ENCODE results near the gene ANKRD52.

ANKRD52 gene

DNA sequence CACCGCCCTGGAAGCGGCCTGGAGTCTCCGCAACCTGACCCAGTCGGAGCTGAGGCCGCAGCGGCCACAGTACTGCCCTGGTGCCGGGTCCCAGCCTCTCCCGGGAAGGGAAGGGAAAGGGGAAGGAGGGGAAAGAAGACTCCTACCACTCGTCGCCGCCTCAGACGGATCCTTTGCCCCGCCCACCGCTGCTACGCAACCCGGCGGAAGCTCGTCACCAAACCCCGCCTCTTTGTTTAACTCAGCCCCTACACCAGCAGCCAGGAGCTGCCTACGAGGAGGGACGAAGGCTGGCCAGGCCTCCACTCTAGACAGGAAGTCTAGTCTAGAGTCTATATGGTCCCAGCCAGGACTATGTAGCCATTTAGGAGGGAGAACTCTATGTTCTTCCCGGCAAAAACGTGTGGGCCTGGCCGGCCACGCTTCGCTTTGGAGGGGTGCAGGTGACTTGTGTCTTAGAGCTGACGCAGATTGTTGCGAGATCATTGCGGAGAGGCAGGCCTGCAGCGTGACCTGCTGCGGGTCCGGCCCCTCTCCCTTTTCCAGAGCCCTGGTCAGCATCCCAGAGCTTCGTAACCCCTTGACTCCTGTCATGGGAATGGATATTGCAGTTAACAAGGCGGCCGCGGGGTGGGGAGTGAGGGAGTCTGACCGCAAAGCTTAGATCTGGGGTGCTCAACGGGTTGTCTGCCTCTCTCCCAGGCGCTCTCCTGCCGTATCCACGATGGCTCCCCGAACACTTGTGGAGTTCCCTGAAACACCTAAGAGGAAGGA lies 36.2 kb downstream of the ANKRD52 start, which contains the start of gene RNF41:
RNF41 (minus strand) TSS at position 166 of the 774 bp plus-strand sequence. CDS start 7,875 bp downstream, outside the sequence.
- H3K27me3 ChIP-seq (ENCODE audit: insufficient read depth, poor library complexity, severe bottlenecking): no peaks in the 10 kb centered on the region
- peak within 1 kb of the TSS; percentile 92 for H3K27ac ChIP-seq (replicated peaks)
- H3K4me3 ChIP-seq (replicated peaks; ENCODE audit: insufficient read depth, low read length): peak within 1 kb of the TSS; percentile 94
- TF ChIP-seq GABPA (IDR thresholded peaks at IDR 0.05; ENCODE audit: low read depth) (peak; percentile 63), POLR2AphosphoS5 (IDR thresholded peaks at IDR 0.05; ENCODE audit: low read depth) (peak; percentile 87), SPI1 (IDR thresholded peaks at IDR 0.05; ENCODE audit: borderline replicate concordance, low read depth) (peak; percentile 69; the same call in 1 of the 2 replicates)
- TF ChIP-seq, protein P1, sequence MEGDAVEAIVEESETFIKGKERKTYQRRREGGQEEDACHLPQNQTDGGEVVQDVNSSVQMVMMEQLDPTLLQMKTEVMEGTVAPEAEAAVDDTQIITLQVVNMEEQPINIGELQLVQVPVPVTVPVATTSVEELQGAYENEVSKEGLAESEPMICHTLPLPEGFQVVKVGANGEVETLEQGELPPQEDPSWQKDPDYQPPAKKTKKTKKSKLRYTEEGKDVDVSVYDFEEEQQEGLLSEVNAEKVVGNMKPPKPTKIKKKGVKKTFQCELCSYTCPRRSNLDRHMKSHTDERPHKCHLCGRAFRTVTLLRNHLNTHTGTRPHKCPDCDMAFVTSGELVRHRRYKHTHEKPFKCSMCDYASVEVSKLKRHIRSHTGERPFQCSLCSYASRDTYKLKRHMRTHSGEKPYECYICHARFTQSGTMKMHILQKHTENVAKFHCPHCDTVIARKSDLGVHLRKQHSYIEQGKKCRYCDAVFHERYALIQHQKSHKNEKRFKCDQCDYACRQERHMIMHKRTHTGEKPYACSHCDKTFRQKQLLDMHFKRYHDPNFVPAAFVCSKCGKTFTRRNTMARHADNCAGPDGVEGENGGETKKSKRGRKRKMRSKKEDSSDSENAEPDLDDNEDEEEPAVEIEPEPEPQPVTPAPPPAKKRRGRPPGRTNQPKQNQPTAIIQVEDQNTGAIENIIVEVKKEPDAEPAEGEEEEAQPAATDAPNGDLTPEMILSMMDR (IDR thresholded peaks at IDR 0.05; ENCODE audit: insufficient read depth, low read length): no peak
- TF ChIP-seq, protein P2, sequence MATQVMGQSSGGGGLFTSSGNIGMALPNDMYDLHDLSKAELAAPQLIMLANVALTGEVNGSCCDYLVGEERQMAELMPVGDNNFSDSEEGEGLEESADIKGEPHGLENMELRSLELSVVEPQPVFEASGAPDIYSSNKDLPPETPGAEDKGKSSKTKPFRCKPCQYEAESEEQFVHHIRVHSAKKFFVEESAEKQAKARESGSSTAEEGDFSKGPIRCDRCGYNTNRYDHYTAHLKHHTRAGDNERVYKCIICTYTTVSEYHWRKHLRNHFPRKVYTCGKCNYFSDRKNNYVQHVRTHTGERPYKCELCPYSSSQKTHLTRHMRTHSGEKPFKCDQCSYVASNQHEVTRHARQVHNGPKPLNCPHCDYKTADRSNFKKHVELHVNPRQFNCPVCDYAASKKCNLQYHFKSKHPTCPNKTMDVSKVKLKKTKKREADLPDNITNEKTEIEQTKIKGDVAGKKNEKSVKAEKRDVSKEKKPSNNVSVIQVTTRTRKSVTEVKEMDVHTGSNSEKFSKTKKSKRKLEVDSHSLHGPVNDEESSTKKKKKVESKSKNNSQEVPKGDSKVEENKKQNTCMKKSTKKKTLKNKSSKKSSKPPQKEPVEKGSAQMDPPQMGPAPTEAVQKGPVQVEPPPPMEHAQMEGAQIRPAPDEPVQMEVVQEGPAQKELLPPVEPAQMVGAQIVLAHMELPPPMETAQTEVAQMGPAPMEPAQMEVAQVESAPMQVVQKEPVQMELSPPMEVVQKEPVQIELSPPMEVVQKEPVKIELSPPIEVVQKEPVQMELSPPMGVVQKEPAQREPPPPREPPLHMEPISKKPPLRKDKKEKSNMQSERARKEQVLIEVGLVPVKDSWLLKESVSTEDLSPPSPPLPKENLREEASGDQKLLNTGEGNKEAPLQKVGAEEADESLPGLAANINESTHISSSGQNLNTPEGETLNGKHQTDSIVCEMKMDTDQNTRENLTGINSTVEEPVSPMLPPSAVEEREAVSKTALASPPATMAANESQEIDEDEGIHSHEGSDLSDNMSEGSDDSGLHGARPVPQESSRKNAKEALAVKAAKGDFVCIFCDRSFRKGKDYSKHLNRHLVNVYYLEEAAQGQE (IDR thresholded peaks at IDR 0.05; ENCODE audit: insufficient replicate concordance, low read depth): no peak
- peak; percentile 97 for DNase-seq (ENCODE audit: low read depth in 1 of 2, low spot score in 1 of 2)

DNA sequence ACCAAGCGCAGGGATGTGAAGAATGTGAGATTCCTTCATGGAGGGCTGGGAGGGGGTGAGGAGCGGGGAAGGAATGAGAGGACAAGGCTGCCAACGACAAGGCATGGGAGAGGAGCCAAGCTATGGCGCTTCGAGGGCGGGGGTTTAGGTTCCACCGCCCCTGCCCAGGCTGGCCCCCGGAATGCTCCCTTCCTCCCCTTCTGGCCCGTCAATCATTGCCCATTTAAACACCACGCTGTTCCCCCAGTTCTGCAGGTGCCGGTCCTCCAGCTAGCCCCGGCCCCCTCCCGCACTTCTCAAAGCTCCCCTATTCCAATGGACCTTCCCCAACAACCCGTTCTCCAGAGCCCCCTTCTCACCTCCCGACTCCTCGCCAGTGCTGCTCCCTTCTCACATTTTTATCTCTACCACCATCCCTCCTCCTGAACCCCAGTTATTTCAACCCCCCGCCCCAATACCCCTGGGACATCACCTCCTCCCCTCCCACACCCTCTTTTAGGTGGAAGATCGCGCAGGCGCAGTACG lies 36.9 kb downstream of the ANKRD52 start:
- TF ChIP-seq GABPA (IDR thresholded peaks at IDR 0.05; ENCODE audit: low read depth) (no peak), POLR2AphosphoS5 (IDR thresholded peaks at IDR 0.05; ENCODE audit: low read depth) (no peak), SPI1 (IDR thresholded peaks at IDR 0.05; ENCODE audit: borderline replicate concordance, low read depth) (no peak)
- TF ChIP-seq, protein P2 (IDR thresholded peaks at IDR 0.05; ENCODE audit: insufficient replicate concordance, low read depth): no peak
- TF ChIP-seq, protein P1 (IDR thresholded peaks at IDR 0.05; ENCODE audit: insufficient read depth, low read length): no peak
- DNase-seq (ENCODE audit: low read depth in 1 of 2, low spot score in 1 of 2): no peak
- Histone ChIP-seq H3K27ac (replicated peaks) (peak overlapping the region; percentile 92), H3K4me3 (replicated peaks; ENCODE audit: insufficient read depth, low read length) (peak overlapping the region; percentile 94), H3K27me3 (ENCODE audit: insufficient read depth, poor library complexity, severe bottlenecking) (no peaks in the 10 kb centered on the region)

DNA sequence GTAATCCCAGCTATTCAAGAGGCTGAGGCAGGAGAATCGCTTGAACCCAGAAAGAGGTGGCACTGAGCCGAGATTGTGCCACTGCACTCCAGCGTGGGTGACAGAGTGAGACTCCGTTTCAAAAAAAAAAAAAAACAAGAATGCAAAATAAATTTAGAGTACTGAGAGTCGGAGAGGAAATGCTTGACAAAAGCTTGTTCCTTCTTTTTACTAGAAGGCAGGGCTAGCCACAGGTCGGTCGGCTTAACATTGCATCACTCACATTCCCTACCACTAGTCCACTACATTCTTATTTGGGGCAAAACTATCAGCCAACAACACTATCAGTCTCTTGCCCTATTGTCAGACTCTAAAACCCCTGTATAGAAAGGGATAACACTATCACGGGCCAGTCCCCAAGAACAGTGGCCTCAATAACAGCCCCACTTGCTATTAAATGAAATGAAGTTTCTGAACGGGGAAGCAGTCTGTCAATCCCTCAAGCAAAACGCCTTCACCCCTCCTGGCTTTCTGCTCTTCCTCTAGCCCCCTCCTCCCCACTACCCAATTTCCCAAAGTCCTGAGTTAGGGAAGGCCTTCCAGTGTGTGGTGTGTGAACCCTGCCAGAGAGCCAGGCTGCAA lies 37.5 kb downstream of the ANKRD52 start:
- Histone ChIP-seq H3K27ac (replicated peaks) (peak overlapping the region; percentile 92), H3K4me3 (replicated peaks; ENCODE audit: insufficient read depth, low read length) (peak overlapping the region; percentile 94), H3K27me3 (ENCODE audit: insufficient read depth, poor library complexity, severe bottlenecking) (no peaks in the 10 kb centered on the region)
- peak; percentile 80 for TF ChIP-seq SPI1 (IDR thresholded peaks at IDR 0.05; ENCODE audit: borderline replicate concordance, low read depth)
- peak; percentile 44; the same call in 1 of the 2 replicates for TF ChIP-seq POLR2AphosphoS5 (IDR thresholded peaks at IDR 0.05; ENCODE audit: low read depth)
- TF ChIP-seq, protein P1 (IDR thresholded peaks at IDR 0.05; ENCODE audit: insufficient read depth, low read length): no peak
- DNase-seq (ENCODE audit: low read depth in 1 of 2, low spot score in 1 of 2): peak in 1 of 2 experiments; percentile 83
